ENCODE data around the gene ITGB1BP1. TPM values are rescaled to one million over a fixed set of nuclear protein-coding genes. Genes with fewer than 3 reads are reported as not detected.

Gene ITGB1BP1
- total and polyA plus RNA-seq, 10 of the 15 experiments (the other 5 are each of a cell fraction or from before 2014, with no cell fraction given) = 50.2 to 273 (median 97.2) TPM

DNA sequence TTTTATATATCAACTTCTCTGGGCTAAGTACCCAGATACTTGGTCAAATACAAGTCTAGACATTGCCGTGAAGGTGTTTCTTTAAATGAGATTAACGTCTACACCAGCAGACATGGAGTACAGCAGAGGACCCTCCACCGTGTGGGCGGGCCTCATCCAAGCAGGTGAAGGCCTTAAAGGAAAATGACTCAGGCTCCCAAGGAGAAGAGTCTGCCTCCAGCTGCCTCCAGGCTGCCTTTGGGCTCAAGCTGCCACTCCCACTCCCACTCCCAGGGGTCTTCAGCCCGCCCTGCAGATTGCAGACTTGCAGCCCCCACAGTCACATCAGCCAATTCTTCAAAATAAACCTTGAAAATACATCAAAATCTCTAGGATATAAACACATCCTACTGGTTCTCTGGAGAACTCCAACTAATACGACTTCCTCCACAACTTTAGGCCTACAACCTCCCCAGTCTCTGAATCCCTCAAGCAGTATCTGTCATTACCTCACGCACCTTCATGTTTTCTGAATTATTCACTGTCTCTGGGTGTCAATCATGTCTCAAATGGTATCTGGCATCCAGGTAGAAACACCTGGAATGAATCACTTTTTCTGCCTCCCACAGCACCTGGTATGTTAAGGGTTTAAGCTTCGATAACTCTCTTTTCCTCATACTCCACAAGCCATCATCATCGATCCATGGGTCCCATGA is 6.9 kb downstream of the ITGB1BP1 start:
- peaks cover 0 to 1% of the 10 kb centered on the region in 2 experiments; a peak in 2 of 4 replicates for H3K36me3 ChIP-seq (ENCODE audit: control insufficient read depth in 2 of 2, insufficient read depth in 2 of 2, low read length in 1 of 2)
- no peak for FAIRE-seq
- ChIA-PET POLR2A (interaction anchor here (0.6 kb wide), 1 partner anchor 134 kb away, joined by 4 read pairs; no protein-coding TSS in a partner anchor), CTCF (interaction anchor here (0.6 kb wide), 1 partner anchor 15 kb away, joined by 4 read pairs; no protein-coding TSS in a partner anchor), RAD21 (ENCODE audit: unreplicated experiment) (no interaction called here), SMC1A (ENCODE audit: uncharacterized antibody, unreplicated experiment) (no interaction called here)
- H3K27me3 ChIP-seq (replicated peaks in 1 of 2; ENCODE audit: control insufficient read depth in 2 of 2, insufficient read depth in 2 of 2, low read length in 1 of 2) = no peaks in the 10 kb centered on the region
- no peak overlapping the region for H3K4me3 ChIP-seq
- intact Hi-C loops (cut with micrococcal nuclease; ENCODE audit: unreplicated experiment) = no loop called here
- no peaks in the 10 kb centered on the region for H4K20me1 ChIP-seq (ENCODE audit: control insufficient read depth, insufficient read depth)
- H3K9ac ChIP-seq (ENCODE audit: control insufficient read depth, insufficient read depth, low read length) = no peak overlapping the region
- in situ Hi-C loops (cut with MboI) = no loop called here
- H3K4me1 ChIP-seq (ENCODE audit: control insufficient read depth, insufficient read depth, low read length) = peaks cover 4% of the 10 kb centered on the region; the same call in 1 of the 2 replicates
- 90% methylated on average over 9 of the region's 9 CpGs for WGBS (ENCODE audit: insufficient coverage, insufficient replicate concordance, low lambda C conversion rate, missing lambda C conversion rate)
- no peak for ATAC-seq
- no peak overlapping the region for H3K4me2 ChIP-seq (ENCODE audit: control insufficient read depth, insufficient read depth)
- no peak for DNase-seq (ENCODE audit: low read depth, low spot score)
- no peak overlapping the region for H2AFZ ChIP-seq (ENCODE audit: control insufficient read depth, low read depth, low read length)
- peaks cover 19% of the 10 kb centered on the region for H3K79me2 ChIP-seq (ENCODE audit: control insufficient read depth, insufficient read depth, low read length)
- TF ChIP-seq E4F1 (IDR thresholded peaks at IDR 0.05; ENCODE audit: borderline replicate concordance, partially characterized antibody) (no peak), HCFC1 (IDR thresholded peaks at IDR 0.05; ENCODE audit: low read length) (no peak)
- BruUV-seq (replicated peaks) = no TSS peak
- H3K27ac ChIP-seq (ENCODE audit: control insufficient read depth, insufficient read depth) = no peak overlapping the region
- no peaks in the 10 kb centered on the region for H3K9me3 ChIP-seq (replicated peaks; ENCODE audit: control insufficient read depth, insufficient read depth, low read length)

GRCh38 chr2:9415516-9416169 is 7.7 kb downstream of the ITGB1BP1 start:
- ChIA-PET SMC1A (ENCODE audit: uncharacterized antibody, unreplicated experiment) (no interaction called here), CTCF (no interaction called here), POLR2A (no interaction called here), RAD21 (ENCODE audit: unreplicated experiment) (no interaction called here)
- Histone ChIP-seq H3K27ac (ENCODE audit: control insufficient read depth, insufficient read depth) (no peak overlapping the region), H3K27me3 (replicated peaks in 1 of 2; ENCODE audit: control insufficient read depth in 2 of 2, insufficient read depth in 2 of 2, low read length in 1 of 2) (no peaks in the 10 kb centered on the region), H4K20me1 (ENCODE audit: control insufficient read depth, insufficient read depth) (no peaks in the 10 kb centered on the region), H3K9me3 (replicated peaks; ENCODE audit: control insufficient read depth, insufficient read depth, low read length) (no peaks in the 10 kb centered on the region), H3K36me3 (ENCODE audit: control insufficient read depth in 2 of 2, insufficient read depth in 2 of 2, low read length in 1 of 2) (peaks cover 3 to 6% of the 10 kb centered on the region in 2 experiments), H2AFZ (ENCODE audit: control insufficient read depth, low read depth, low read length) (no peak overlapping the region), H3K79me2 (ENCODE audit: control insufficient read depth, insufficient read depth, low read length) (peaks cover 14% of the 10 kb centered on the region), H3K4me2 (ENCODE audit: control insufficient read depth, insufficient read depth) (no peak overlapping the region), H3K4me1 (ENCODE audit: control insufficient read depth, insufficient read depth, low read length) (peaks cover 4% of the 10 kb centered on the region; the same call in 1 of the 2 replicates), H3K4me3 (no peak overlapping the region), H3K9ac (ENCODE audit: control insufficient read depth, insufficient read depth, low read length) (no peak overlapping the region)
- intact Hi-C loops (cut with micrococcal nuclease; ENCODE audit: unreplicated experiment) (no loop called here), in situ Hi-C loops (cut with MboI) (no loop called here)
- DNase-seq (ENCODE audit: low read depth, low spot score) (no peak), ATAC-seq (no peak), FAIRE-seq (no peak)
- TF ChIP-seq FOXM1 (IDR thresholded peaks at IDR 0.05; ENCODE audit: low read depth, low read length) (no peak), BCL3 (IDR thresholded peaks at IDR 0.05; ENCODE audit: borderline replicate concordance, insufficient read depth, low read depth, low read length, poor library complexity, severe bottlenecking) (peak; percentile 22)
- BruUV-seq (replicated peaks) = no TSS peak
- 87% methylated on average over 16 of the region's 16 CpGs for WGBS (ENCODE audit: insufficient coverage, insufficient replicate concordance, low lambda C conversion rate, missing lambda C conversion rate)

All from GM12878 (cell line).